GM18858 (cell line): Measurements from ENCODE around the gene CNGA1.
"Not testable (repeated sequence)": the region's sequence is repeated elsewhere in the genome, so short reads cannot be mapped to it uniquely, and the experiment has no call there.

Experiments
- ATAC-seq: cut with Tn5 transposase; IDR thresholded peaks from one replicate; pipeline ENCODE4 v1.9.1; 2021; ENCODE audit not compliant: unreplicated experiment

CNGA1 gene

GRCh38 chr4:48031802-48032525 is 15.5 kb upstream of the CNGA1 start:
- no peak for ATAC-seq

- ATAC-seq: no peak
Measured at GRCh38 chr4:48030470-48030869, 14.0 kb upstream of the CNGA1 start.

GRCh38 chr4:48028696-48029095 is 12.2 kb upstream of the CNGA1 start:
- ATAC-seq: peak; percentile 58

- ATAC-seq: peak; percentile 81
Measured at GRCh38 chr4:48027653-48028052, 11.2 kb upstream of the CNGA1 start.

GRCh38 chr4:48025005-48025404 is 8.5 kb upstream of the CNGA1 start:
- no peak for ATAC-seq

- no peak for ATAC-seq
Measured at GRCh38 chr4:48024522-48024921, 8.0 kb upstream of the CNGA1 start.

- ATAC-seq: no peak
Measured at GRCh38 chr4:48022192-48022799, 5.8 kb upstream of the CNGA1 start.

GRCh38 chr4:48021100-48021499 is 4.6 kb upstream of the CNGA1 start:
- no peak for ATAC-seq

- no peak for ATAC-seq
Measured at GRCh38 chr4:48018112-48018511, 1.6 kb upstream of the CNGA1 start.

- ATAC-seq: no peak
Measured at GRCh38 chr4:48017108-48017571, 659 bp upstream of the CNGA1 start.

- no peak for ATAC-seq
Measured at GRCh38 chr4:48015678-48016077, 803 bp downstream of the CNGA1 start.

- no peak for ATAC-seq
Measured at GRCh38 chr4:48015216-48015615, 1.3 kb downstream of the CNGA1 start.

- ATAC-seq: no peak
Measured at GRCh38 chr4:48012824-48013223, 3.7 kb downstream of the CNGA1 start.

- no peak for ATAC-seq
Measured at GRCh38 chr4:48011722-48012121, 4.8 kb downstream of the CNGA1 start.

GRCh38 chr4:48010906-48011305 is 5.6 kb downstream of the CNGA1 start:
- not testable (repeated sequence) for ATAC-seq

GRCh38 chr4:48008021-48008596 is 8.4 kb downstream of the CNGA1 start:
- ATAC-seq: no peak

- ATAC-seq: no peak
Measured at GRCh38 chr4:48005781-48006180, 10.7 kb downstream of the CNGA1 start.

GRCh38 chr4:48003568-48003967 is 12.9 kb downstream of the CNGA1 start:
- not testable (repeated sequence) for ATAC-seq

GRCh38 chr4:48002267-48002666 is 14.2 kb downstream of the CNGA1 start:
- ATAC-seq: no peak

- no peak for ATAC-seq
Measured at GRCh38 chr4:47996021-47996420, 20.5 kb downstream of the CNGA1 start.

GRCh38 chr4:47992475-47992874 is 24.0 kb downstream of the CNGA1 start:
- not testable (repeated sequence) for ATAC-seq

- ATAC-seq: no peak
Measured at GRCh38 chr4:47990145-47990544, 26.3 kb downstream of the CNGA1 start.
